Measurements from ENCODE around the gene PDLIM3.
"Not testable (repeated sequence)": the region's sequence is repeated elsewhere in the genome, so short reads cannot be mapped to it uniquely, and the experiment has no call there.

Gene PDLIM3

DNA sequence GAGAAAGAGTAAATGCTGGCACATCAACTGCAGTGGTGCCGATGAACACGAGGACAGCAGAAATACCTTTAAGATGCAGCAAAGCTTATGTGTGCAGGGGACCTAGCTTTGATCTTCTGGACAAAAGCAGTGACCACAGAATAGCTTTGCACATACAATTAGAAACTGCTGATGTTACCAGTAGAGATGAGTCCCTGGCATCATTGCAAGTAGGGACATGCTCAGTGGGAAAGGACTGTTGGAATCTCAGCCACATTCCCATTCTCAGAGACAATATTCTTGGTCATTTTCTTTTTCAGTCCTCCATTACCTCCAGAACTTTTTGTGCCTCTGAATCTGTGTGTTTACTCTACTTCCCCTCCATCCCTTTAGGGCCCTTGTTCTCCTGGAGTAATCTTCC is 16.9 kb upstream of the PDLIM3 start:
- DNase-seq (ENCODE audit: low spot score), result no peak

DNA sequence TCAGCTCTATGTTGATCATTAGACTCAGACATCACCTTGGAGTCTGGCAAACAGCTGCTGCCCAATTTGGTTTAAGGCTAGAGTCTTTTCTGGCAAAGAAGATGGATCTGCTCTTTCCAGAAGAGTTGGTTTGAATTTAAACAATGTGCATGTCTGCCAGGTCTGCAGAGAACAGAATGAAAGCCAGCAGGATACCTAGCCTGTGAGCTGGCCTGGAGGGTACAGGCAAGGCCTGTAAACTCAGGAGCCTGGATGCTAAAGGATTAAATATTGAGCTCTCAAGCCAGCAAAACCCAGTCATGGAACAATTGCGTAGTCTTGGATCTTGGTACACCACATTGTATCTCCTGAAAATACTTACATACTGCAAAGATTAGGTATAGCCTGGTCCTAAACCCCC is 15.6 kb upstream of the PDLIM3 start:
- DNase-seq (ENCODE audit: low spot score), result no peak

- DNase-seq (ENCODE audit: low spot score), result no peak
Measured at GRCh38 chr4:185549095-185549639, 13.9 kb upstream of the PDLIM3 start.

DNA sequence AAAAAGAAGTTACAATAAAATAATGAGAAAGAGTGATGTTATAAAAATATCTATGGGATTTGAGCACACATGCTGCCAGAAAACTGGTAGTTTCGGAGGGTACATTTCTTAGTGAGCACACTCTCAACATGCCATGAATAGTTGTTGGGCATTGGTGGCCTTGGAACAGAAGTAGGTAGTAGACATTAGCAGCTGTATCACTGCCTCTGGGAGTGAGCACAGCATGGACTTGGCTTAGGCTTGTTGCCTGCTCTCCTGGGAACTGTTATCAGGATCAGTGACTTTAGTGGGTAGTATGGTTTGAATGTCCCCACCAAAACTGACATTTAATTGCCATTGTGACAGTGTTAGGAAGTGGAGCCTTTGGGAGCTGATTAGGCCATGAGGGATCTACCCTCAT is 13.3 kb upstream of the PDLIM3 start:
- DNase-seq (ENCODE audit: low spot score), result no peak

- DNase-seq (ENCODE audit: low spot score), result no peak
Measured at GRCh38 chr4:185546335-185546734, 11.0 kb upstream of the PDLIM3 start.

- DNase-seq (ENCODE audit: low spot score), result no peak
Measured at GRCh38 chr4:185542626-185543315, 7.5 kb upstream of the PDLIM3 start.

GRCh38 chr4:185541251-185541727 is 6.0 kb upstream of the PDLIM3 start:
- DNase-seq (ENCODE audit: low spot score), result no peak

DNA sequence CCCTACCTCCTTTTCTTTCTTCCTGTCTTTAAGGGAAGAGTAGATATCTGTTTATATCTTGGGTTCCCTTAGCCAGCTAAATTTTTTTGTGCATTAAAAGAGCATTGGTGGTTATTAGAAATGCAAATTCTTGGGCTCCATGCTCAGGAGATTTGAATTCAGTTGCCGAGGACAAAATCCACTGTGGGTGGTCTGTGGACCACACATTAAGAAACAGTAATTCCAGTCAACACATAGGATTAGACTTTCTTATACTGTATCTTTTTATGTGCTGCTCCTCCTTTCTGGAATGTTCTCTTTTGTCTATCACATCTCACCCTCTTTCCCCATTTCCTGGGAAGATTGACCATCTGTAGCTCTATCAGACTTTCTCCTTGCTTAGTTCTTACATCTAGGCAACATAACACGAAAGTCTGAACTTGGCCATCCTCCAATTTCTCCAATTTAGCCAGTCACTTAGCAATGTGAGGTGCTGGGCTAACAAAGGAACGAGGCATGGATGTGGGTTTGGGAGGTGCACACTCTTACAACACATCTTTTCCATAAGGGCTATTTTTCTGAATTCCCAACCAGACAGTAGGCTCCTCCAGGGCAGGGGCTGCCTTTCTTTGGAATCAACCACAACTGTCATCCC is 5.3 kb upstream of the PDLIM3 start:
- DNase-seq (ENCODE audit: low spot score), result no peak

- DNase-seq (ENCODE audit: low spot score), result no peak
Measured at GRCh38 chr4:185540040-185540439, 4.7 kb upstream of the PDLIM3 start.

DNA sequence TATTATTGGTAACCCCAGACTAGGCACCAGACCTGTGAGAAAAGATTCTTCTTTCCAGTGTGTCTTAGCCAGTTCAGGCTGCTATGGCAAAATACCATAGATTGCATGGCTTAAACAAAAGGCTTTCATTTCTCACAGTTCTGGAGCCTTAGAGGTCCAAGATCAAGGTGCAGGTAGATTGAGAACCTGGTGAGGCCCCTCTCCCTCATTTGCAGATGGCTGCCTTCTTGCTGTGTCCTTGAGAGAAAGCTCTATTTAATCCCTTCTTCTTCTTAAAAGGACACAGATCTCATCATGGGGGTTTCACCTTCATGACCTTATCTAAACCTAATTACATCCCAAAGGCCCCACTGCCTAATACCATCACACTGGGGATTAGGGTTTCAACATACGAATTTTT is 3.5 kb upstream of the PDLIM3 start:
- DNase-seq (ENCODE audit: low spot score), result no peak

DNA sequence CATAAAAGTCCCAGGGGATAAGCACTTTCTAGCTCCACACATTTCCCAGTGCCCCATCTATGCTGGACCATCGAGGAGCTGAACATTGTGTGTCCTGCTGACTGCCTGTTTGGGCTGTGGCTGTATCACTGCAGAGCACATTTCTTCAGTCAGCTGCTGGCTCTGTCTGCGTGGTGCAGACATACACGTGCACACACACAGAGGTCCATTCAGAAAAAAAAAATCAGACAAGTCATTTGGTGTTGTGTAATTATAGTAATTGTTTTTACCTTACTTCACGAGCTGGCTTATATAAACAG is 1.1 kb upstream of the PDLIM3 start:
- no peak for DNase-seq (ENCODE audit: low spot score)

DNA sequence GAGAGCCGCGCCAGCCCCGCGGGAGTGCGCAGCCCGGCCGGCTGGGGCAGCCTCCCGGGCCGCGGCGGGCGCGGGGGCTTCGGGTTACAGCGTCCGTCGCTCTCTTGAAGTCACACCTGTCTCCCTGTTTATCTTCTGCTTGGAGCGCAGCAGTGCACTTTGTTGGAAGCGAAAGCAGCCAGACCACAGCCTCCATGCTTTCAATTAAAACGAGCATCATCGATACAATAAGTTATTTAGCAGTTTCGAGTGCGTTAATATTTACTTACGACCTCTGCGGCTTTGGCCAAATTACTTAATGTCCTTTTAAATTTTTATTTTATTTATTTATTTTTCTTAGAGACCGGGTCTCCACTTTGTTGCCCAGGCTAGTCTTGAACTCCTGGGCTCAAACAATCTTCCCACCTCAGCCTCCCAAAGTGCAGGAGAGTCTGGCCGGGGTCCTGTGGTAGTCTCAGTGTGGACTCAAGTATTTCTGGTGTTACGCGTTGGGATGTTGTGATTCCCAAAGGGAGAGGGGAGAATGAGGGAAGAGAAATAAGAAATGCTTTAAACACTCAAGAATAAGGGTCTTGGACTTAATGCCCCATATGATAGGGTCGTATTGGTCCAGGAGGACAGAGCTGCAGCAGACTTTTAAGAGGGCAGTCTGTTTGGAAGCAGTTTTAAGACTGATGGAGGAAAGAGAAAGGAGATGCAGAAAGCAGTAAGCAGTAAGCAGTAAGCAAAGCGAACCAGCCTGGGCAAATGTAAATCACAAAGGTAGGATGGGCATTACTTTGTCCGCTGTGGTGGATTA is 504 bp upstream of the PDLIM3 start:
- DNase-seq (ENCODE audit: low spot score), result no peak

GRCh38 chr4:185534511-185534865 is 819 bp downstream of the PDLIM3 start:
- DNase-seq (ENCODE audit: low spot score), result no peak

GRCh38 chr4:185532795-185533324 is 2.4 kb downstream of the PDLIM3 start:
- DNase-seq (ENCODE audit: low spot score), result no peak

DNA sequence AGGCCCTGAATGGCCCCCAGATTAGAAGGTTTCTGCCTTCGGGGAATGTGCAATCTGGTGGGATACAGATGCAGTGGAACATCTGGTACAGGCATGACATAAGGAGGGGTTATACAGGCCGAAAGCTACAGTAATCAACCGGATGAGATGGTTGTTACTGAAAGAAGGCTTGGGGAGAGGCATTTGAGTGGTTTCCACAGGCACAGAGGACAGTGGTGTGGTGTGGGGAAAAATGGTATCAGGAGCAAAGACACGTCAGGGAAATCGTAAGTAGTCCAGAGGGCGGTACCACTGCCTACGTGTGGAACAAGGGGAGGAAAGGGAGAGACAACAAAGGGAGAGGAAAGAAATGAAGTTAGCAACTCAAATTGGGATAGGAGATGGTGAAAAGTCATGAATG is 3.0 kb downstream of the PDLIM3 start:
- DNase-seq (ENCODE audit: low spot score), result no peak

DNA sequence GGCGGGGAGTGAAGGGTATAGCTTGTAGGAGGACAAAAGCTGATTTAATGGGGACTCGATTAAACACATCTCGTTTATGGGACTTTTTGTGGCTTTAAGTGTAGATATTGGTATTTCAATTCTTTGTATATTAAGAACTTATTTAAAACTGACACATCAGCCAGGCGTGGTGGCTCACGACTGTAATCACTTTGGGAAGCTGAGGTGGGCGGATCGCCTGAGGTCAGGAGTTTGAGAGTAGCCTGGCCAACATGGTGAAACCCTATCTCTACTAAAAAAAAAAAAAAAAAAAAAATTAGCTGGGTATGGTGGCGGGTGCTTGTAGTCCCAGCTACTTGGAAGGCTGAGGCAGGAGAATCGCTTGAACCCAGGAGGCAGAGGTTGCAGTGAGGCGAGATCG is 3.7 kb downstream of the PDLIM3 start:
- DNase-seq (ENCODE audit: low spot score), result not testable (repeated sequence)

DNA sequence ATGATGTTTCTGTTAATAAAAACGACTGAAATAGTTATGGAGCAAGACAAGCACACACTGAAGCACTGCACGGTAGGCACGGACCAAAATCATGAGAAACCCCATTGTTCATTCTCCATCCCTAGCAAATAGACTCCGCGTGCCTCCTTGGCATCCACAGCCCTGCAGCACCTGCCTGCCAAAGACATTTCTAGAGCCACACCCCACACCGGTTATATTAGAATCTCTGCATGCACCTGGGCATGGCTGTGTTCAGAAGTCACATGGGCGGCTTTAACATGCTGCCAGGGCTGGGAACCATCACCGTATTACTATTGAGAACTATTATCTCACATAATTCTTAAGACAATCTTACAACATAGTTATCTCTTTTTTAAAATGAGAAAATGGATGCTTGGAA is 5.9 kb downstream of the PDLIM3 start:
- no peak for DNase-seq (ENCODE audit: low spot score)

GRCh38 chr4:185524888-185525863 is 10.1 kb downstream of the PDLIM3 start:
- DNase-seq (ENCODE audit: low spot score), result no peak

DNA sequence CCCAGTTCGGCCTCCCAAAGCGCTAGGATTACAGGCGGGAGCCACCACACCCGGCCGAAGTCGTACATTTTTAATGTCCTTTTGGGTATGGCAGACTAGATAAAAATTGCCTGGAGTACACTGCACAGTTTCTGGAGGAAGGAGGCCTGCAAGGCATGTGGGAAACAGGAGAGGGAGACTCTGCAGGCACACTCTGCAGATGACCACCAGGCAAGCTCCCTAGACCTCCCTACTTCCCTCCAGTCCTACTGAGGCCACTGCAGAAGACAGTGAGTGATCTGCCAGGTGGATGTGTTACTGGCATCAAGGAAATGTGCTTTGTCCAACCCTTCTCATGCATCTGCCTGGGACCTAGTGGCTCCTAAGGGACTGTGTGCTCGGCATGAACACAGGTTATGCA is 11.4 kb downstream of the PDLIM3 start:
- no peak for DNase-seq (ENCODE audit: low spot score)

DNA sequence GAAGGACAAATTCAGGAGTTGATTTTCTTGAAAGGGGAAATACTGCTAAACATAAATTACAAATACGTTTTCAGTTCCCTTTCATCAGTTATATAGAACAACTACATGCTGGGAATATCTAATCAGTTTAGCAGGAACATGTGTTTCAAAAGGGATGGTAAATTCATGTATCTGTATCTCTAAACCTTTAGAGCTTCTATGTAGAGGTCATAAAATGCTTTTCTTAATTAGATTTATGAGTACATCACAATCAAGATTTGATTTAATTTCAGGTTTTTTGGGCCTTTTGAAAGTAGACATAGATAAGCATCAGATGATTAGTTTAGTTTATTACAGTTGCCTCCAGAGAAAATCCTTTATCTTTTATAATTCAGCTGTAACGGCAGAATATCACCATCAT is 12.9 kb downstream of the PDLIM3 start:
- no peak for DNase-seq (ENCODE audit: low spot score)

DNA sequence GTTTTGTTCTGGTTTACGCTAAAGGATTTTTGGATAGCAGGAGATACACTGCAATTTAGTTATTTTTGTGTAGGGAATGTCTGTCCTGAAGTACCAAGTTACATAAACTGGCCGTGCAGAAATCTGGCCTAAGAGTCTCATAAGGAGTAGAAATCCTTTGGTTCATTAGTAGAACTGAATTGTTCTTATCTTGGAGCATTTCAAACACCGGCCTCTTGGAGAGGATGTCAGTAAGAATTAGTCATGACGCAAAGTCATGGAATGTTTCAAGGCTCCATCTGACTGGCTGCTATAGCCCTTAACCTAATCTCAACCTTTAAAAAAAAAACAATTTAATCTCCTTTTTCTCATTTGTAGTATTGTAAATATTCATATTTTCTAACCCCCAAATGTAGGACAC is 15.2 kb downstream of the PDLIM3 start:
- no peak for DNase-seq (ENCODE audit: low spot score)

GRCh38 chr4:185518494-185518893 is 16.8 kb downstream of the PDLIM3 start:
- no peak for DNase-seq (ENCODE audit: low spot score)
